ENCODE data around the gene SEMA4D. TPM values are rescaled to one million over a fixed set of nuclear protein-coding genes. Genes with fewer than 3 reads are reported as not detected.

The SEMA4D gene
- total RNA-seq, 1 experiment from 2014 or later: 23.3 TPM

DNA sequence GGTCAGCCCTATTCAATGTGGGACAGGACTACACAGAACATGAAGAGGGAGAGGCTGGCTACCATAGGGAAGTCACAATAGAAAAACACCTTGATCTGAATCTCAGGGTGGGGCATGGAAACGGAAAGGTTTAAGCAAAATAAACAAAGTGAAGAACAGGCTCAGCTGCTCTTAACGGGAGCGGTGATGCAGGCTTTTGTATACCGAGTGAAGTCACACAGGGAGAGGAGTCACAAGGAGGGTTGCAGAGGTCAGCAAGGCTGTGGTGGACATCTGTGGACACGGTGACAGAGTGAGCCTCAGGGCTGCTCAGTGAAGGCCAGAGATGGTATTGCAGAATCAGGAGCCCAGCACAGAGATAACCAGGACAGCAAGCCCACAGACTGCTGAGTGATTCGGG lies 30.6 kb upstream of the SEMA4D start:
- CTCF ChIA-PET: interaction anchor here (0.6 kb wide), 1 partner anchor 1182 kb away, joined by 5 read pairs; no protein-coding TSS in a partner anchor

DNA sequence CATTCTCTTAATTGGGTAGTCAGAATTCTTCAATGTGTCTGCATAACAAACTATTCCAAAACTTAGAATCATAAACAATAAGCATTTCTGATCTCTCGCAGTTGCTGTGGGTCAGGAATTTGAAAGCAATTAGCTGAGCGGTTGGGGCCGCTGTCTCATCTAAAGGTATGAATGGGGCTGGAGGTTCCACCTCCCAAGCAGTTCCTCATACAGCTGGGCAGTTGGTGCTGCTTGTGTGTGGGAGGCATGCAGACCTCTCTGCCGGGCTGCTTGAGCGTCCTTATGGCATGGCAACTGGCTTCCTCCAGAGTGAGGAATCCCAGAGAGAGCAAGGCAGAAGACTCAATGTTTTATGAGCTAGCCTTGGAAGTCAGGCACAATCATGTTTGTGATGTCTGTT lies 30.2 kb upstream of the SEMA4D start:
- DNase-seq: no peak
- no TSS peak for BruUV-seq (replicated peaks)
- no peak overlapping the region for H3K4me3 Mint-ChIP-seq (ENCODE audit: low read depth, unreplicated experiment)
- TF ChIP-seq, protein P1, sequence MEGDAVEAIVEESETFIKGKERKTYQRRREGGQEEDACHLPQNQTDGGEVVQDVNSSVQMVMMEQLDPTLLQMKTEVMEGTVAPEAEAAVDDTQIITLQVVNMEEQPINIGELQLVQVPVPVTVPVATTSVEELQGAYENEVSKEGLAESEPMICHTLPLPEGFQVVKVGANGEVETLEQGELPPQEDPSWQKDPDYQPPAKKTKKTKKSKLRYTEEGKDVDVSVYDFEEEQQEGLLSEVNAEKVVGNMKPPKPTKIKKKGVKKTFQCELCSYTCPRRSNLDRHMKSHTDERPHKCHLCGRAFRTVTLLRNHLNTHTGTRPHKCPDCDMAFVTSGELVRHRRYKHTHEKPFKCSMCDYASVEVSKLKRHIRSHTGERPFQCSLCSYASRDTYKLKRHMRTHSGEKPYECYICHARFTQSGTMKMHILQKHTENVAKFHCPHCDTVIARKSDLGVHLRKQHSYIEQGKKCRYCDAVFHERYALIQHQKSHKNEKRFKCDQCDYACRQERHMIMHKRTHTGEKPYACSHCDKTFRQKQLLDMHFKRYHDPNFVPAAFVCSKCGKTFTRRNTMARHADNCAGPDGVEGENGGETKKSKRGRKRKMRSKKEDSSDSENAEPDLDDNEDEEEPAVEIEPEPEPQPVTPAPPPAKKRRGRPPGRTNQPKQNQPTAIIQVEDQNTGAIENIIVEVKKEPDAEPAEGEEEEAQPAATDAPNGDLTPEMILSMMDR (IDR thresholded peaks at IDR 0.05; ENCODE audit: unreplicated experiment): no peak
- peaks cover 5% of the 10 kb centered on the region for H3K36me3 Mint-ChIP-seq (ENCODE audit: insufficient read depth, unreplicated experiment)
- H3K27me3 Mint-ChIP-seq (ENCODE audit: unreplicated experiment): no peaks in the 10 kb centered on the region
- CTCF ChIA-PET: interaction anchor here (0.6 kb wide), 1 partner anchor 1183 kb away, joined by 5 read pairs; no protein-coding TSS in a partner anchor
- H3K9me3 Mint-ChIP-seq (ENCODE audit: low read depth, unreplicated experiment): no peaks in the 10 kb centered on the region
- H3K27ac Mint-ChIP-seq (ENCODE audit: unreplicated experiment): peak overlapping the region; percentile 21
- intact Hi-C loops (cut with micrococcal nuclease; ENCODE audit: unreplicated experiment): no loop called here
- peaks cover 30% of the 10 kb centered on the region for H3K4me1 Mint-ChIP-seq (ENCODE audit: low read depth, unreplicated experiment)

More for the DNA sequence above, 30.6 kb upstream of the SEMA4D start:
- intact Hi-C loops (cut with micrococcal nuclease; ENCODE audit: unreplicated experiment): no loop called here
- H3K27ac Mint-ChIP-seq (ENCODE audit: unreplicated experiment): peak overlapping the region; percentile 21
- H3K9me3 Mint-ChIP-seq (ENCODE audit: low read depth, unreplicated experiment): no peaks in the 10 kb centered on the region
- DNase-seq: peak; percentile 34
- H3K4me3 Mint-ChIP-seq (ENCODE audit: low read depth, unreplicated experiment): no peak overlapping the region
- TF ChIP-seq, protein P1 (IDR thresholded peaks at IDR 0.05; ENCODE audit: unreplicated experiment): no peak
- peaks cover 5% of the 10 kb centered on the region for H3K36me3 Mint-ChIP-seq (ENCODE audit: insufficient read depth, unreplicated experiment)
- H3K4me1 Mint-ChIP-seq (ENCODE audit: low read depth, unreplicated experiment): peaks cover 33% of the 10 kb centered on the region
- H3K27me3 Mint-ChIP-seq (ENCODE audit: unreplicated experiment): no peaks in the 10 kb centered on the region
- BruUV-seq (replicated peaks): no TSS peak

DNA sequence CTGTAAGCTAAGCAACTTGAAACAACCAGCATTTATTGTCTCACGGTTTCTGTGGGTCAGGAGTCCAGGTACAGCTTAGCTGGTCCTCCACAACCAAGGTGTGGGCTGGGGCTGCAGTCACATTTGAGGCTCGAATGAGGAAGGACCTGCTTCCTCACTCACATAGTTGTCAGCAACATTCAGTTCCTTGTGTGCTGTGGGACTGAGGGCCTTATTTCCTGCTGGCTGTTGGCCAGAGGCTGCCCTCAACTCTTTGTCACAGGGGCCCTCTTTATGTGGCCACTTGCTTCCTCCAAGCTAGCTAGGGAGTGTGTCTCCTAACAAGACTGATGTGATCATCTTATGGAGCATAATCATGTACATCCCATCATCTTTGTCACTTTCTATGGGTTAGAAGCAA lies 29.2 kb upstream of the SEMA4D start:
- Mint-ChIP-seq H3K27ac (ENCODE audit: unreplicated experiment) (no peak overlapping the region), H3K9me3 (ENCODE audit: low read depth, unreplicated experiment) (no peaks in the 10 kb centered on the region), H3K27me3 (ENCODE audit: unreplicated experiment) (no peaks in the 10 kb centered on the region), H3K4me3 (ENCODE audit: low read depth, unreplicated experiment) (no peak overlapping the region), H3K4me1 (ENCODE audit: low read depth, unreplicated experiment) (peaks cover 35% of the 10 kb centered on the region), H3K36me3 (ENCODE audit: insufficient read depth, unreplicated experiment) (peaks cover 5% of the 10 kb centered on the region)
- CTCF ChIA-PET: interaction anchor here (1.1 kb wide), 1 partner anchor 22 kb away, joined by 3 read pairs; no protein-coding TSS in a partner anchor
- intact Hi-C loops (cut with micrococcal nuclease; ENCODE audit: unreplicated experiment): no loop called here
- BruUV-seq (replicated peaks): no TSS peak
- TF ChIP-seq, protein P1 (IDR thresholded peaks at IDR 0.05; ENCODE audit: unreplicated experiment): no peak
- peak; percentile 24 for DNase-seq

DNA sequence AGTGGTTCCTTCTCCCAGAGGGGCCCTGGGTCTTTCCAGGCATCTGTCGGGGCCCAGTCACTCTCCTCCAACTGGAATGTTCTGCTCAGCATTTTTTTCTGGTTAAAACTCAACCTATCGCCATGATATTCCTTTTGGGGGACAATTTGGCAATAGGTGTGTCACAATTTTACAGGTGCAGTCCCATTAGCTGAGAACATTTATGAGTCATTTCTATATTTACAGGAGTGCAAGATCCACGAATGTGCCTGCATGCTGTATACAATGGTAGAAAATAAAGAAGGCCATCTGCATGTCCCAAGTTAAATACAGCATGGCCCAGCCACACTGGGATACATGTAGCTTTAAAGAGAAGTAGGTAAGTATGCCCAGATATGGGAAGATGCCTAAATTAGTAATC lies 28.8 kb upstream of the SEMA4D start:
- DNase-seq: no peak
- CTCF ChIA-PET: interaction anchor here (1.1 kb wide), 1 partner anchor 22 kb away, joined by 3 read pairs; no protein-coding TSS in a partner anchor
- peaks cover 39% of the 10 kb centered on the region for H3K4me1 Mint-ChIP-seq (ENCODE audit: low read depth, unreplicated experiment)
- intact Hi-C loops (cut with micrococcal nuclease; ENCODE audit: unreplicated experiment): no loop called here
- TF ChIP-seq, protein P1 (IDR thresholded peaks at IDR 0.05; ENCODE audit: unreplicated experiment): no peak
- H3K9me3 Mint-ChIP-seq (ENCODE audit: low read depth, unreplicated experiment): no peaks in the 10 kb centered on the region
- peak overlapping the region; percentile 20 for H3K4me3 Mint-ChIP-seq (ENCODE audit: low read depth, unreplicated experiment)
- no TSS peak for BruUV-seq (replicated peaks)
- H3K27ac Mint-ChIP-seq (ENCODE audit: unreplicated experiment): peak overlapping the region; percentile 75
- peaks cover 5% of the 10 kb centered on the region for H3K36me3 Mint-ChIP-seq (ENCODE audit: insufficient read depth, unreplicated experiment)
- no peaks in the 10 kb centered on the region for H3K27me3 Mint-ChIP-seq (ENCODE audit: unreplicated experiment)

Data from Calu3 (cell line).